PFSK-1 (cell line): ENCODE measurements around the gene DNAI4.

Source experiments
- POLR2AphosphoS5 ChIP-seq: IDR thresholded peaks from 2 replicates; pipeline ENCODE4 v1.6.1; 2012; ENCODE audit warnings: low read depth, mild to moderate bottlenecking, control low read depth, low read length, moderate library complexity
- TF ChIP-seq, protein P1 (sequence below), 2 experiments: IDR thresholded peaks; 2 replicates each; pipeline versions ENCODE4 v1.6.1 to v1.8.0; 2011 to 2012; ENCODE audit warnings: low read depth in 2 of 2, low read length in 2 of 2, control low read depth in 1 of 2, inconsistent platforms in 1 of 2, mild to moderate bottlenecking in 1 of 2, moderate library complexity in 1 of 2; ENCODE audit not compliant: insufficient read depth in 1 of 2

DNA sequence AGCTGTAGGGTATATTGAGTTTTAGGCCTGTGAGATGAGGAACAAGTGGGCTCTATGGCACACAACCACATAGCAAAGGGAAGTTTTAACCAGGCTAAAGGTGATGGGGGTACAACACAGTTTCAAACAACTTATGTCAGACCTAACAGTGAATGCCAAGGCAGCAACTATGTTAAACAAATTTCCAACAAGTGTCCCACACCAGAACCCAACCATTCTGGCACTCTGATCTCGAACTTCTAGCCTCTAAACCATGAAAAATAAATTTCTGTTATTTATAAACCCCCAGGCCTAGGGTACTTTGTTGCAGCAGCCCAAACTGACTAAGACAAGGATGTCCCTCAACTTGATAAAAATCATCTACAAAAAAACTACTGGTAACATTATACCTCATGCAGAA lies 71.3 kb downstream of the DNAI4 start:
- TF ChIP-seq, protein P1, sequence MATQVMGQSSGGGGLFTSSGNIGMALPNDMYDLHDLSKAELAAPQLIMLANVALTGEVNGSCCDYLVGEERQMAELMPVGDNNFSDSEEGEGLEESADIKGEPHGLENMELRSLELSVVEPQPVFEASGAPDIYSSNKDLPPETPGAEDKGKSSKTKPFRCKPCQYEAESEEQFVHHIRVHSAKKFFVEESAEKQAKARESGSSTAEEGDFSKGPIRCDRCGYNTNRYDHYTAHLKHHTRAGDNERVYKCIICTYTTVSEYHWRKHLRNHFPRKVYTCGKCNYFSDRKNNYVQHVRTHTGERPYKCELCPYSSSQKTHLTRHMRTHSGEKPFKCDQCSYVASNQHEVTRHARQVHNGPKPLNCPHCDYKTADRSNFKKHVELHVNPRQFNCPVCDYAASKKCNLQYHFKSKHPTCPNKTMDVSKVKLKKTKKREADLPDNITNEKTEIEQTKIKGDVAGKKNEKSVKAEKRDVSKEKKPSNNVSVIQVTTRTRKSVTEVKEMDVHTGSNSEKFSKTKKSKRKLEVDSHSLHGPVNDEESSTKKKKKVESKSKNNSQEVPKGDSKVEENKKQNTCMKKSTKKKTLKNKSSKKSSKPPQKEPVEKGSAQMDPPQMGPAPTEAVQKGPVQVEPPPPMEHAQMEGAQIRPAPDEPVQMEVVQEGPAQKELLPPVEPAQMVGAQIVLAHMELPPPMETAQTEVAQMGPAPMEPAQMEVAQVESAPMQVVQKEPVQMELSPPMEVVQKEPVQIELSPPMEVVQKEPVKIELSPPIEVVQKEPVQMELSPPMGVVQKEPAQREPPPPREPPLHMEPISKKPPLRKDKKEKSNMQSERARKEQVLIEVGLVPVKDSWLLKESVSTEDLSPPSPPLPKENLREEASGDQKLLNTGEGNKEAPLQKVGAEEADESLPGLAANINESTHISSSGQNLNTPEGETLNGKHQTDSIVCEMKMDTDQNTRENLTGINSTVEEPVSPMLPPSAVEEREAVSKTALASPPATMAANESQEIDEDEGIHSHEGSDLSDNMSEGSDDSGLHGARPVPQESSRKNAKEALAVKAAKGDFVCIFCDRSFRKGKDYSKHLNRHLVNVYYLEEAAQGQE (IDR thresholded peaks at IDR 0.05; ENCODE audit: insufficient read depth in 1 of 2, low read depth in 2 of 2, low read length in 2 of 2): no peak
- no peak for TF ChIP-seq POLR2AphosphoS5
